Islet precursor cell (in vitro differentiated cells): ENCODE results near the gene TBC1D1.
"Not testable (repeated sequence)": the region's sequence is repeated elsewhere in the genome, so short reads cannot be mapped to it uniquely, and the experiment has no call there.

Experiments used
- DNase-seq: peaks from one replicate; pipeline ENCODE4 v3.0.0-alpha.2; 2018

Gene TBC1D1

DNA sequence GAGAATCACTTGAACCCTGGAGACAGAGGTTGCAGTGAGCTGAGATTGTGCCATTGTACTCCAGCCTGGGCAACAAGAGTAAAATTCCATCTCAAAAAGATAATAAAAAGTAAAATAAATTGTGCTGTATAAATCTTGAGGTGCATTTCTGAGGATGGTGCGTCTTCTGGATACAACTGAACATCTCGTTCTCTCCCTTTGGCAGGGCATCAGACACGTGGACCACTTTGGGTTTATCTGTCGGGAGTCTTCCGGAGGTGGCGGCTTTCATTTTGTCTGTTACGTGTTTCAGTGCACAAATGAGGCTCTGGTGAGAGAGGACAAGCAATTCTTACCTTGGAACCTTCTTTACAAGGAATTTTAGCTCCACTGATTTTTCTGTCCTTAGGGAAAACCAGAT lies 129.5 kb downstream of the TBC1D1 start:
- DNase-seq = no peak

DNA sequence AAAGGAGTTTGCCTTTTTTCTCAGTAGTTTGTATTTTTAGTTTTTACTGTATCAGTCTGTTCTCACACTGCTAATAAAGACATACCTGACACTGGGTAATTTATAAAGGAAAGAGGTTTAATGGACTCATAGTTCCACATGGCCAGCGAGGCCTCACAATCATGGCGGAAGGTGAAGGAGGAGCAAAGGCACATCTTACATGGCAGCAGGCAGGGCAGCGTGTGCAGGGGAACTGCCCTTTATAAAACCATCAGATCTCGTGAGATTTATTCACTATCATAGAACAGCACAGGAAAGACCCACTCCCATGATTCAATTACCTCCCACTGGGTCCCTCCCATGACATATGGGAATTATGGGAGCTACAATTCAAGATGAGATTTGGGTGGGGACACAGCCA lies 130.1 kb downstream of the TBC1D1 start:
- not testable (repeated sequence) for DNase-seq

DNA sequence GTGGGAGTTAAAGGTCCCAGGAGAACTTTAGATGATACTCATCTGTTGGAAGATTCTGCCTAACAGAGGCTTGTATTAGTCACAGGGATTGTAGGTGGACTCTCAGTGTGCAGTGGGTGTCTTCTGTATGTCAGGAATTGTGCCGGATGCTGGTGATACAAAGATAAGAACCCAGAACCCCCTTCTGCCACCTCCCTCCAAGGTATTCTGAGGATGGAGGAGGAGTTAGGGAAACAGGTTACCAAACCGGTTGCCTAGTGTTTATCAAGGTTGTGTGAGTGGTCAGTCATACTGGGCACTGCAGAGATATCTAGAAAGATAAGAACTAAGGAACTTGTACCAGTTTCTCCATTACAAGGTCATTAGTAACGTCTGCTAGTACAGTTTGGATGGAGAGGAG lies 130.9 kb downstream of the TBC1D1 start:
- no peak for DNase-seq

DNA sequence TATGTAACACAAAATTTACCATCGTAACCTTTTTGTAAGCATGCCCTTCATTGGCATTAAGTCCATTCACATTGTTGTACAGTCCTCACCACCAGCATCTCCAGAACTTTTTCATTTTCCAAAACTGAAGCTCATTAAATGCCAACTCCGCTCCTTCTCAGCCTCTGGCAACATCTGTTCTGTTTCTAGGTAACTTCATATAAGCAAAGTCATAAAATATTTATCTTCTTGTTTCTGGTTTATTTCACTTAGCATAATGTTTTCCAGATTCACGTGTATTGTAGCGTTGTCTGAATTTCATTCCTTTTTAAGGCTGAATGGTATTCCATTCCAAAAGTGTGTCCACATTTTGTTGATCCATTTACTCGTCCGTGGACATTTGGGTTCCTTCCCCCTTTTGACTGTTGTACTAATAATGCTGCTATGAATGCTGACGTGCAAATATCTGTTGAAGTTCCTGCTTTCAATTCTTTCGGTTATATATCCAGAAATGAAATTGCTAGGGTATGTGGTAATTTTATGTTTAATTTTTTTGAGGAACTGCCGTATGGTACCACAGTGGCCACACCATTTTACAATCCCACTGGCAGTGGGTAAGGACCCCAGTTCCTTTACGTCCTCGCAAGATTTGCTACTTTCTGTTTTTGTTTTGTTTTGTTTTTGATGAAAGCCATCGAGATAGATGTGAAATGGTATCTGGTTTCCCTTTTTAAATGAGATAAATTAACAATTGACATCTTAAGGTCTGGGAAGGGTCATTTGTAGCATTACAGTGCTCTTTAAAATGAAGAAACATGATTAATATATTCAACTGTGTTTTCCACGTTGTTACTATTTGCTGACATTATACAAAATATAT lies 132.7 kb downstream of the TBC1D1 start:
- no peak for DNase-seq

DNA sequence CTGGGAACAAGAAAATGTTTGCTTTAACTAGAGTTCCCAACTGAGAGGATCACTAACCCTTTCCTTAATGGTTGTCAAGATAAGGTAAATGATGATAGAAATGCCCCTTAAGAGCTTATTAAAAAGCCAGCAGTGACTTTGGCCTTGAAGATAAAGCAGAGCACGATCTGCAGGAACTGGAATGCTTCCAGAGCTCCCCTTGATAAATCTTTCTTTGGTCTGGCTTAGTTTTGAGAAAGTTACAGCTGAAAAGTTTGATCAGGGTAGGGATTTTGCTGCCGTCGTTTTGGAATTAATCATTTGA lies 133.3 kb downstream of the TBC1D1 start:
- no peak for DNase-seq

DNA sequence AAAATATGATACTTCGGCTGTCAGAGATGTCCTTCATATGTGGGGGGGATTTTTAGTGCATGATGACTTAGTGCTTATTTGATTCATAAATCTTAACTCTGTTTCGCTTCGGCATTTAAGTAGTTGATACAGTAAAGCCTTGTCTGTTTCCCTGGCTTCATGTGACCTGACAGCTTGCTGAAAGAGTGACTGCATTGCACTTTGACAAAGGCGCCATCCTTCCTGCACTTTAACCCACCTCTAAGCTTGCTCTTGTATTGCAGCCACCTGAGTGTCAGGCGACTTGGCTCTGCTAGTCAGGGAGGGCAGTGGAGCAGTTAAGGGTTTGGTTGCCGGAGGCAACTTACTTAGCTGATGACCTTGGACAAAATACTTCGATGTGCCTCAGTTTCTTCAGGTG lies 134.8 kb downstream of the TBC1D1 start:
- DNase-seq = no peak

DNA sequence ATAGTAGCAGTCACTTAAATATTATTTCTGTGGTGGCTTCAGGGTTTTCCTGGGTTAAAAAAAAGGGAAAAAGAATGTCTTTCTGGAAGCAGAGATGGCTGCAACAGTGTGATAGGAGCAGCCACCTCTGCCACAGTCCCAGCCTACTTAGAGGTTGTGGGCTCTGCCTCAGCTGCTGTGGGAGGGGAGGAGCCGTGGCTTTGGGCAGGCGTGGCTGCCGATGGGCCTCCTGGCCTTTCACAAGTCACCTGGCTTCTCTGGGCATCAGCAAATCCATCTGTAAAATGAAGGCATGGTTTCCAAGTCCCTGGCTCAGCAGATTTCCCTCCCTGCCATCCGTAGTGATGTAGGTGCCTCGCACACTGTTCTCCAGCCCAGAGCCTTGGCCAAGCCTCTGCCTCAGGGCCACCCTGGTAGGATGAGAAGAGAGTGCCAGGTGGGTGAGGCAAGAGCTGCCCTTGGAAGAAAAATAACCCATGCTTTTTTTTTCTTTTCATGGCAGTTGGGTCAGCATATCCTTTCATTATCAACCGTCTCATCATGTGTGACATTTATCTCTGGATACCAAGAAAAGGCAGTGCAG lies 135.4 kb downstream of the TBC1D1 start:
- DNase-seq = no peak

DNA sequence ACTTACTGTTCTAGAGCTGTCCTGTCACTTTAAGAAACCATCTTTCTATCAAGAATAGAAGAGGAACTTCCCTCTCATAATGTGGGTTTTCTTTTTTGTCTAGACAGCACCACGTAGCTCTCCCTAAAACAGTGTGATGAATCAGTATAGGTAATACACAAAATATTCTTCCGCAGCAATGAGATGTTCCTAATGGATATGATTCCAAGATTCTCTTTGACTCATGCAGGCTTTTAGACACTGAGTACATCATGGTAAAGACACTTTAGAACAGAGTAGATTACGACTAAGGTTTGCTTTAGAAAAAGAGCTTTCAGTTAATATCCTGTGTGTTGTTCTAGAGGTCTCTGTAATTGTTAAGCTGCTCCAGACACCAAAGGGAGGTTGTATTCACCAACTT lies 139.1 kb downstream of the TBC1D1 start:
- no peak for DNase-seq

DNA sequence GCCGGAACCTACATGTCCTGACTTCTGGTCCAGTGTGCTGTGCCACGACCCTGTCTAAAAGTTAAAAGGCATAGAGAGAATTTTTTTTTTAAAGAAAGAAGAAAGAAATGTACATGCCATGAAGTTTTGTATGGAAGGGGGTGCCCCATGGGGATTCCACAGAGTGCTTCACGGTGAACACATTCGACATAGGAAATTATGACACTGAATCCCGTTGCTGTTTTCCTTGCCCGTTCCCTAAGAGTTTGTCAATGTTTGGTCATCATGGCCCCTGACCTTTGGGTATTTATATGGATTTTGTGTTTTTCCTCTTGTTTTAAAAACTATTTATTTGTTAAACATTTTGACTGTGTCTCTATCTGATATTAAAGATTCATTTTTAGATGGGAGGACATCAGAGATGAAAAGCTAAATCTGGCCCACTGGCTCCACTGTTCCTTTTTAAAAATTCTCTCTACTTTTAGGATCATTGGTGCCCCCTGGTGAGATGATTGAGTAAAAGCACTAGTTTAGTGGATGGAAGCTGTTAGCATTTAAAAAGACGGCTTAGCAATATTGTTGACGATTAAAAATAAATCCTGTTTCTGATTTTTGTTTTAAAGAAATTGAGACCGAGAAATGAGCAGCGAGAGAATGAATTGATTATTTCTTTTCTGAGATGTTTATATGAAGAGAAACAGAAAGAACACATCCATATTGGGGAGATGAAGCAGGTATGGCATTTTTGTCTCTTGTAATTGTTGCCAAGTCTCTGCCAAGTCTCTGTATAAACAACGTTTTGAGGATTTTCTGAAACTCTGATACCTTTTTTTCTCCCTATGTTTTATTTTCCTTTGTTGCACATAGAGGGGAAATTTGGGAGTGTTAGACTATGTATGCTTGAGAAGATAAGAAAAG lies 144.3 kb downstream of the TBC1D1 start:
- DNase-seq = no peak

DNA sequence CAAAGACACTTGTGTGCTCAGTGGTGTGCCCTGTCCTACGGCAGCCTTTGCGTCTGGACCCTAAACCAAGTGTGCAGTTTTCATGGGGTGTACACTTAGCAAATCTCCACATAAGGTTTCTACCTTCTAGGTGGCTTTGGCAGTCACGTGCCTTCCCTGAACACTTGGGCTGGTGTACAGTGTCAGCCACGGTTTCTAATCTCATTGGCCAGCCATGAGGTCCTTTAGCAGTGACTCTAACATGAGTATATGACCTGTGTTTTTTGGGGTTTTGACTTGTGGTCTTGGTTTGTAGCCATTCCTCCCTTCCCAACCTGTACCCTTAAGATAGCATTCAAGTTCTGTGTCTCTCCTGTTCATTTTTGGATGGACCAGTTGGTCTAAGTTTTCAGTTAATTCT lies 145.7 kb downstream of the TBC1D1 start:
- DNase-seq = no peak

DNA sequence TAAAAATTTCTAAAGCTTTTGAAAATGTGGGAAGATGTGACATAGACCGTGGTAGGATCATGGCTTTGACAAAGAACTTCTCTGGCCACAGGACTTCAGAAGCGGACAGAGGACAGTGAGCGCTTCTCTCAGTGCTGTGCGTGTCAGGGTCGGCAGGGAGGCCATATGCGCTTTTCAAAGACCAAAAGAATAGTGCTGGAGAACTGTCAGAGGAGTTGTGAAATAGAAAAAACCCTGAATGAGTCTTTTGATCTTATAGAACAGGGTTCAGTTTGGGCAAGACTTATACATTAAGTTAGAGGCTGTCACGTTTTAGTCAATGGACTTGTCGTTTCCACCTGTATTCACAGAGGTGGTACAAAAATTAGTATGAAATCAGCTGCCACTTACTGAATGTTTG lies 146.7 kb downstream of the TBC1D1 start:
- no peak for DNase-seq

DNA sequence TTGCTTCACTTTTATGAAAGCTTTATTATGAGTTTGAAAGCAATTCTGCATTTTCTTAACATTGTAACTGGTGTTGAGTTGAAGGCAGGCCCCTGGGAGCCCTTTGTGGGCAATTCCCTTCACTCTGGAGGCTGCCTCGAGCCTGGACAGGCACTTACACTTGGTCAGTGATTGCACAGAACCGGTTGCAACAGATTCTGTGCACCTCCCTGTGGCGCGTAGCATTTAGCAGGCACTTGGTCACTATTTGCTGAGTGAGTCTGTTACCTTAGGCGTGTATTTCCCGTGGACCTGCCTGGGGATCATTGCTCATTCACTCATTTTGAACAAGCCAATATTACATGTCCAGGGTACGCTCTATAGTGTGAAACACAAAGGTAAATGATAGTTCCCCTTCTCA lies 149.7 kb downstream of the TBC1D1 start:
- no peak for DNase-seq

DNA sequence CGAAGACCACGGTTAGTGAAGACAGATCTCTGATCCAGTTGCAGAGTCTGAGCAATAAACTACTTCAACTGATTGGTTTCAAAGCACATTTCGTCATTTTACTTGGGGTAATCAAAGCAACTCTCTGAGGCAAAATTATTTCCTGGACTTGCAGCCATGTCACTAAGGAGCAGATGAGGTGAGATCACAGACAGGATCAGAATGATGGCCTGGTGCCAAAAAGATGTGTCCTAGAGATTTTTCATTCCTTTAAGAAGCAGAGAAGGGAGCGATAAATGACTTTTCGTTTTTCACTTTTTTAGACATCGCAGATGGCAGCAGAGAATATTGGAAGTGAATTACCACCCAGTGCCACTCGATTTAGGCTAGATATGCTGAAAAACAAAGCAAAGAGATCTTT lies 153.2 kb downstream of the TBC1D1 start:
- no peak for DNase-seq

DNA sequence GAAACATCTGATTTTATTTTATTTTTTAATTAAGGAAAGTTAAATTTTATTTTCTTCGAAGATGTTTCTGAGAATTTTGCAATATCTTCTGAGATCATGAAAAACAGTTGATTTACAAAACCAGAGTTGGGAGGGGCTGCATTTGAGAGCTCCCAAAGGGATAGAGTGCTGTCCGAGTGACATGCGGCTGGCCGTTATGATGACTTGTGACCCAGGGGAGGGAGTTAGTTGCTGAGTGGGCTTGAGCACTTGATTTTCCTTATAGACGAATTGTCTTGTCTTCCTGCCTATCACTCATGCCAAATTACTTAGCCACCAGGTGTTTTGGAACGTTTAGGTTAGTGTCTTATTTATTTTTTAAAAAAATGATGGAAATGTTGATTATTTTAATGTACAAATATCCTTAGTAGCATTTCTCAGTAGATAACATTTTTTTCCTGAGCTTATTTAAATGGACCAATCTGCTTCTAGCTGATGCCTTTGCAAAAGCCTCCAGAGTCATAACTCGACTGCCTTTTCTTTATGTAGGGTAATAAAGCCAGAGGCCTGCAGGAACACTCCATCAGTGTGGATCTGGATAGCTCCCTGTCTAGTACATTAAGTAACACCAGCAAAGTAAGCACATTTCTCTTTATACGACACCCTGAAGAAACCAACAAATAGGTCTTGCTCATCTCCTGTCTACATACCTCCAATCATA lies 154.6 kb downstream of the TBC1D1 start:
- no peak for DNase-seq

DNA sequence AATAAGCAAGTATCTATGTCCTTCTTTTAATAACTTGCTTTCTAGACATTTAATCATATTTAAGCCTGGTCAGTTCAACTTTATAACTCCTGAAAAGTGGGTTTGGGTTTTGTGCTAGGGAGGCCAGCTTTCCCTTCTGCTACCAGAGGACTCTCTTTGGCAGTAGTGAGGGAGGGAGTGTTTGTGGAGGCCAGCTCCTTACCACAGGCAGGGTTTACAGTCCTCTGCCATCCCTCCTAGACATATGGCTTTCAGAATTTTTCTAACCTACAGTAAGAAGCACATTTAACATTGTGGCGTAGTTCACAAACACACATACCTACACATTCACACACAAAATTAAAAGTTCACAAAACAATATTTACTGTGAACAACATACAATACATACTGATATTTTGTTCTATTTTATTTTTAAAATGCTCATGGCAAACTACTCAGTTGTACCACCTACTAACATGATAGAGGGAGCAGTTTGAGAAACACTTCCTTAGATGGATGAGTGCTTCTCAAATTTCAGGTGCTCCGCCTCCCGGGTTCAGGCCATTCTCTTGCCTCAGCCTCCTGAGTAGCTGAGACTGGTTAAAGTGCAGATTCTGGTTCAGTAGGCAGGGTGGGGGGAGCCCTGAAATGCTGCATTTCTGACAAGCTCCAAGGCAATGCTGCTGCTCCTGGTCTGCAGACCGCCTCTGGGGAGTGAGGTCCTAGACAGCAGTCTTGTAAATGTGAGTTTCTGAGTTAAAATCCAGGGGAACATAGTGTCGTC lies 156.0 kb downstream of the TBC1D1 start:
- peak; percentile 81 for DNase-seq

DNA sequence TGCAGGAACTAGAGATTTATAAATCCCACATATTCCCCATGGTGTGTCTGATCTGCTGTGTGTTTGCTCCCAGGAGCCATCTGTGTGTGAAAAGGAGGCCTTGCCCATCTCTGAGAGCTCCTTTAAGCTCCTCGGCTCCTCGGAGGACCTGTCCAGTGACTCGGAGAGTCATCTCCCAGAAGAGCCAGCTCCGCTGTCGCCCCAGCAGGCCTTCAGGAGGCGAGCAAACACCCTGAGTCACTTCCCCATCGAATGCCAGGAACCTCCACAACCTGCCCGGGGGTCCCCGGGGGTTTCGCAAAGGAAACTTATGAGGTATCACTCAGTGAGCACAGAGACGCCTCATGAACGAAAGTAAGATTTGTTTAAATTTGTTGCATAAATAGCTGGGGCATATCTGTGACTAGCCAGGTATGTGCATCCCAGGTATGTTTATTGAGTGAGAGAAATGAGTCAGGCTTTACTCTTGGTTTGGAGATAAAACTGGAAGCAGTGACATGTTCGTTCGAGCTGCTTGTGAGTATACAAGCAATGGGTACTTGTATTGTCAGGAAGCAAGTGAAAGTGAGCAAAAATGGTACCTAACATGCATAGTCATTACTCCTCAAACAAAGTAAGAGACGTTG lies 158.8 kb downstream of the TBC1D1 start:
- DNase-seq = no peak

DNA sequence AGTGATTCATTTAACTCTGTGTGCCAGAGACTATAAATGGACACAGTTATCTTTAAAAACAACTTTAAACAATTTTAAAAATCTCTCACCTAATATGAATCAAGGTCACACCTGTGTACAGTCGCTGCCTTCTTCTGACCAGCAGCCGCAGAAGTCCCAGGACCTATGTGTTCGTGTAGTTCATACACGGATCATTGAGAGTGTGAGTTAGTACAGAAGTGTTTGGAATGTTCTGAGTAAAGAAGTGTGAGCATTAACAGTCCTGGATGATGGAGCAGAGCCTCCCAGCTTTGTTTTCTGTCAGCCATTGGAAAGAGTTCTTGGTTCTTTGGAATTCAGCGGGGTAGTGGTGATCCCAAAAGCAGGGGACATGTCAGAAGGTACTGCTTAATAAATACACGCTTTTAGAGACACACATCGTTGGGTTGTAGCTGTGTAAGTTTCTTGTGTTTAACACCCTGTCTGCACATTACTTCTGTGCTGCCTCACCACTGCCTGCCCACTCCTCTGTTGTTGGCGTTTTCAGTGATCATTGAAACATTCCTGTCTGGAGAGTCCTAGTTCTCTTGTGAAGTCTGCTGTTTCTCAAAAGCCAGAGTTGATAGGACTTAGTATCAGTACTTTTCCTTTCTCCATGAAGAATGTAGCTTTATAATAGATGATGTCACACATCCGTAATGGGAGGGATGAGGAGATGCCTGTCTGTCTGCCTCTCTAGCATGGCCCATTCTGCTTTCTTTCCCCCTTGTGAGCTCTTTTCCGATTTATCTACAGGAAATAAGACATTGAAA lies 159.9 kb downstream of the TBC1D1 start:
- DNase-seq = peak; percentile 79

DNA sequence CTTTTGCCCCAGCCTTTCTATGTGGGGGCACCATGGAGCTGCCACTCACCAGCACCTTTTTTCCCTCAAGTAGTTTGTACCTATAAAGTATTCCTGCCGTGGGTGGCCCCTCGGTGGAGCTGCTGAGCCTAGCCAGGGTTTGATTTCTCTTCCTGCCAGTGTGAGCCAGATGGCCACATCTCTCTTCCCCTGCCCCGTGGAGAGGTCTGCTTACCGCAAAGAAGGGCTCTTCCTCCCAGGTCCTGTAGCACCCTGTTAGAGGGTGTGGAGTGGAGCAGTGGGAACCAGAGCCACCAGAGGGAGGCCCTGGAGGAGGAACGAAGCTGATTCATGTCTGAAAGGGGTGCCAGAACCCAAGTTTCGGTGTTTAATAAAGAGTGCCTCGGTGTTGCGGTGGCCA lies 164.7 kb downstream of the TBC1D1 start:
- DNase-seq = no peak

DNA sequence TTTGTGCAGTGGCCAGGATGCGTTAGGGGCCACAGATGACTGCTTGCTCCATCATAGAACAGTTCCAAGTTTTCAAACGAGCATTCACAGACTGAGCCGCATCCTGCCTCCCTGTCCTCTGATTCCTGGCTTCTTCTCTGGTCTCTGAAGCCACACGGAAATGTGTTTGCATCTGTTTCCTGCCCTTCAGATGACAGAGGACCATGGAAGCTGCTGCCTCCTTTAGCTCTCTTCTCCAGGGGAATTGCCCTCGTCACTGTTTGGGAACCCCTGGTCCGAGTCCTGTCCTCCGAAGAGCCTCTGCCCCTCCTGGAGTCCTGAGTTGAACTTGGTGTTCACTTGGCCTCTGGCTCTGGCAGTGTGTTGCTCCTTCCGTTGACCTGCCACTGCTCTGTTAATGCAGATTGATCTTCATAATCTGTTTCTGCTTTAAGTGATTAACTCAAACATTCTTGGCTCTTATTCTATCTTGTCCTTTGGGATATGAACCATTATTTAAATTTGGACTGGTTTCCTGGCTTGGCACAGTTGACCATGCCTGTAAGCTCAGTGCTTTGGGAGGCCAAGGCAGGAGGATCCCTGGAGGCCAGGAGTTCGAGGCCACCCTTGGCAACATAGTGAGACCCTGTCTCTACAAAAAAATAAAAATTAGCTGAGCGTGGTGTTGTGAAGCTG lies 165.3 kb downstream of the TBC1D1 start:
- no peak for DNase-seq

DNA sequence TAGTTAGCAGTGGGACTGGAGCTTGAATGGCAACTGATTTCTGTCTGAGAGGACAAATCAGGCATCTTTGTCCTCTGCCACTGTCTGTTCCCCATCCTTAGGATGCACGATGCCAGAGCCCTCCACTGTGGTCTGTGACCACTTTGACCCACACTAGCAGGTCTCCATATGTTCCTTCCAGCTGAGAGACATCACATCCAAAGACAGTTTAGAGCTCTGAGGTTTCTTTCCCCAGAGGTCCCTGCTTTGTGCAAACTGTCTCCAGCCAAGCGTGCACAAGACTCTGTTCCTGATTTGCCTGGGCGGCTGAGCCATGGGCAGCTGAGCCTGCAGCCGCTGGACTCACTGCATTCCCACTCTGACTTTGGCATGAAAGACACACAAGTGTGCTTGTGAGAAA lies 167.3 kb downstream of the TBC1D1 start:
- no peak for DNase-seq
